ENCODE data around the gene IRF1. TPM values are rescaled to one million over a fixed set of nuclear protein-coding genes. Genes with fewer than 3 reads are reported as not detected.

The IRF1 gene
- total RNA-seq, 2 donors from 2014 or later = 97.7 to 126 TPM

GRCh38 chr5:132433141-132433540 is 57.4 kb downstream of the IRF1 start:
- DNase-seq (no peak), ATAC-seq (no peak)
- intact Hi-C loops (cut with DNase I, micrococcal nuclease) = no loop called here

DNA sequence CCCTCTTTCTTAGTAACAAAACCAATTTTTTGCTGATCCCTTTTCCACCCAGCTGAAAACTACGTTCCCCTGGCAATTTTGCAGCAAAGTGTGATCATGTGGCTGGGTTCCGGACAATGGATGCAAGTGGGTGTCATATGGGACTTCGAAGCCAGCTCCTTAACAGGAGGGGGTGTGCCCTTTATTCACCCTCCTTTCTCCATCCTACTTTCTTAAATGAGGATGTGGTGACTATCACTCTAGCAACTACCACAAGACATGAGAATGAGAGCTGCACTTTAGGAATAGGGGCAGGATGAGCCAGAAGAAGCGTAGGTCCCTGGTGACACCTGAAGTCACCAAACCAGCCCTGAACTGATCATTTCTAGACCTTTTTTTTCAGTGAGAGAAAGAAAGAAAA is 58.9 kb downstream of the IRF1 start:
- intact Hi-C loops (cut with DNase I, micrococcal nuclease) = no loop called here
- DNase-seq = no peak
- ATAC-seq = no peak

Other genes with a start within 250 kb of the IRF1 start
- gene PDLIM4, start 233.1 kb downstream of the IRF1 start, total RNA-seq = 10 to 100 TPM in 1 of 2 donors, 1 to 10 TPM in 1; 1.5 to 11.9 TPM
- 1 to 10 TPM; 3.8 to 7.3 TPM for gene SLC22A4, start 196.4 kb downstream of the IRF1 start, total RNA-seq
- 10 to 100 TPM; 35.2 to 59.3 TPM for gene SLC22A5, start 121.1 kb downstream of the IRF1 start, total RNA-seq
- gene IL5, start 52.7 kb upstream of the IRF1 start, total RNA-seq = not detected
- gene RAD50, start 66.2 kb upstream of the IRF1 start, total RNA-seq = 10 to 100 TPM; 35.9 to 36.3 TPM
- gene IL13, start 167.4 kb upstream of the IRF1 start, total RNA-seq = not detected
- gene IL4, start 183.2 kb upstream of the IRF1 start, total RNA-seq = not detected
- 1 to 10 TPM; 3.9 to 6.1 TPM for gene KIF3A, start 246.8 kb upstream of the IRF1 start, total RNA-seq

Data from left colon (tissue), 2 donors.